Adipose tissue (tissue), 3 donors: ENCODE results near the gene C6orf141. TPM values are rescaled to one million over a fixed set of nuclear protein-coding genes. Genes with fewer than 3 reads are reported as not detected.

Experiments used
- H3K27ac ChIP-seq: one replicate; pipeline ENCODE4 v1.5.1; 2013; ENCODE audit warnings: low read depth, low read length
- whole genome bisulfite sequencing, 3 donors: extraction: QIAGEN DNeasy Blood & Tissue Kit; methylation state at CpG; one replicate each; pipeline ENCODE4 v1.1.7; 2013; 5-methylcytosine and 5-hydroxymethylcytosine counted together
- polyA plus RNA-seq, 3 donors: library from polyadenylated mRNA; stranded (reverse); fragments of 200-250 nt; gene quantifications; one replicate each; pipeline ENCODE4 v1.2.3, GENCODE V29; 2013
- donor health status: healthy with polysubstance abuse.
- donor health status: Bipolar disorder and iron deficiency.
- donor health status: healthy.

C6orf141 gene
- polyA plus RNA-seq, 3 donors, result 2.5 to 9.2 (median 3.4) TPM

DNA sequence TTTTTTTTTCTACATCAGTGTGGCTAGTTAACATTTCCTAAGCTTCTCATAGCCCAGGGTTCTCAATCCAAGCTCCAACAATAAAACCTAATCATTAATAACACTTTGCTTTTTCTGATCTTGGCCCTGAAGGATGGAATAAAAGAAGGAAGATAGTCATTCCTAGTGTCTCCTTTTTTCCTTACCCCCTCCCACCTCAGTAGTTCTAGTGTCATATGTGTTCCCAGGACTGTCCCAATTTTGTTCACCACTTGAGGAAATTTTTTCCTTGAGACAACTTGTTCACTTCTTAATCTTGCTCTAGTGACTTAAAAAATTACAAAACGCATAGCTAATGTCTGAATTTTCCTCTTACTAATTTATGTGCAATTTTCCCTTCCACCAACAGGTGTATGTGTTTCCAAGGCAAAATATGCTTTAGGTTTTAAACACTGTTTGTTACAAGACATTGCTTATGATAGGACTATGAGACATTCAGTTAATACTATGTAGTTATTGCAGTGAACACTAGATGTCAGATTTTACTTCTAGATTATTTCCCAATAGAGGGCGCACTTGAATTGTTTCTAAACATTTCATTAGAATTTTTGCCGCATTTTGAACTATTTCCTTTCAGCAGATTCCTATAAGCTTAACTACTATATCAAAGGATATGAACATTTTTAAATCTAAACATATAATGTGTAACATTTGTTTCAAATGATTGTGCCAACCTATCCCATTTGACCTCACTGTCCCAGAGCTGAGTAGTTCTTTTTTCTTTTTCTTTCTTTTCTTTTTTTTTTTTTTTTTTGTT, 18.5 kb upstream of the C6orf141 start:
- no peak overlapping the region for H3K27ac ChIP-seq
- 2 to 6% (median 3%) methylated on average over 3 of the region's 3 CpGs for WGBS, 3 donors

- H3K27ac ChIP-seq, result no peak overlapping the region
- 49 to 86% (median 81%) methylated on average over 5 of the region's 5 CpGs for WGBS, 3 donors
Observed at GRCh38 chr6:49535795-49536194, 14.7 kb upstream of the C6orf141 start.

- 96 to 100% (median 97%) methylated on average over 3 of the region's 3 CpGs for WGBS, 3 donors
- H3K27ac ChIP-seq, result no peak overlapping the region
Observed at GRCh38 chr6:49539102-49539501, 11.4 kb upstream of the C6orf141 start.

DNA sequence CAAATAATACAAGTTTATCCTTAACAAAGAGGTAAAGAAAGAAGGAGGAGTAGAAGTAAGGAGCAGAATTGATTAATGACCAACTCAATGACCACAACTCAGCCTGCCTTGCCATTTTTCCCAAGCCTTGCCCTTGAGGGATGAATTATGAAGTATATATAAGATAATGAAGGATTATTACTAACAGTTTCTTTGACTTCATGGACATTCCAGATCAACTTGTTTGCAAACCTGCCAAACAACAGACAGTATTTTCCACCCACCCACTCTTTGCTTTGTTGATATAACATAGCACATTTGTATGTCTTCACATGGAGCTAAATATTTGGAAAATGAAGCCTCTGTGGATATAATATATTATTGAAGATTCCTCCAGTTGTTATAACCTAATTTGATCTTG, 9.9 kb upstream of the C6orf141 start:
- H3K27ac ChIP-seq, result no peak overlapping the region

DNA sequence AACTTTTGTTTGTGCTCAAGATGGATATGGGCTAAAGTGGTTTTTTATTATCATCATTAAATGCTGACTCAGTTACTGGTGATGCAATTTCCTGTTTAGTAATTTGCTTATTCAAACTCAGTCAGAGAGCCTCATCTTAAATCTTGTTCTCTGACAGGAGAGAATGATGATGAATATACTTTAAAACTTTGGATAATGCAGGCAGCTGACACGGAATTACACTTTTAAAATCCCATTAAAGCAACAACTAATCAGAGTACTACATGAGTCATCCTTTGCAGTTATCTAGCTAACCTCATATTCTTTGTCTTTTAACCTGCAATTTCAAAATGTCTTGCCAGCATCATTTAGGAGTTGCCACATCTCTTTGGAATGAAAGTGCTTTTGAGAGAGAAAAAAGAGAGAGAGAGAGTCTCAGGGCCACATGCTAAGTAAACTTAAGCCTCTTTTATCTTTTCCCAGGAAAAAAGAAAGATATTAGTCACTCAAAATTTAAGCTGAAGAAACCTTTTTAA, 9.2 kb upstream of the C6orf141 start:
- no peak overlapping the region for H3K27ac ChIP-seq
- WGBS, 3 donors, result 32 to 43% (median 41%) methylated on average over 1 of the region's 1 CpG

GRCh38 chr6:49541936-49542335, 8.5 kb upstream of the C6orf141 start:
- WGBS, 3 donors, result 33 to 74% (median 71%) methylated on average over 3 of the region's 3 CpGs
- no peak overlapping the region for H3K27ac ChIP-seq

DNA sequence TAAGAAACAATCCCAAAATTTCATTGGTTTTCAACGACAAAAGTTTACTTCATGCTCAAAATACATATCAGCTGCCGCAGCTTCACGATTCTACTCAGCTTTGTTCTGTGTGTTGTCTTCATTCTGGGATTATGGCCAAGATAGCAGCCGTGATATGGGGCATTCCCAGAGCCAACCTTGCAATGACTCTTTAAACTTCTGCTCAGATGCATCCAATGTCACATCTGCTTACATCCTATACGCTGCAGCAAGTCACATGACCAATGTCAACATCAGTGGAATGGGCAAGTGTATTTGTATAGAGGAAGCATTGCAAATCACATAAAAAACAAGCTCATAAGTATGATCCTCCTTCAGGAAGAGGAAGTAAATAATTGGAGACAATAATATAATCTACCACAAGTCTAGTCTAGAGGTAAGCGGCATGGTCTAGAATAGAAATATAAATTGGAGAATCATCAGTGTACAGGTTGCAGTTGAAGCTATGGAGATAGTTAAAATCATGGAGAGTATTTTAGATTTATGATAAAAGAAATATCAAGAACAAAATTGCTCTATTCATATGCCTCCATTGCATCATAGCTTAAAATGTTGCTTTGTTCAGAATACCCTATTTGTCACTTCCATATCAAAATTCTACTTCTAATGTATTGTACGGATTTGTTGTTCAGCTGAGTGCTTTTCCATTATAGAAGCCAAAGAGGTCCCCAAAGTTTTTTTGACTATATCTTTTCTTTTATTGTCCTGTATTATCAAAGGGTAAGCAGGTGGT, 7.2 kb upstream of the C6orf141 start:
- H3K27ac ChIP-seq, result no peak overlapping the region
- 57 to 77% (median 71%) methylated on average over 7 of the region's 7 CpGs for WGBS, 3 donors

DNA sequence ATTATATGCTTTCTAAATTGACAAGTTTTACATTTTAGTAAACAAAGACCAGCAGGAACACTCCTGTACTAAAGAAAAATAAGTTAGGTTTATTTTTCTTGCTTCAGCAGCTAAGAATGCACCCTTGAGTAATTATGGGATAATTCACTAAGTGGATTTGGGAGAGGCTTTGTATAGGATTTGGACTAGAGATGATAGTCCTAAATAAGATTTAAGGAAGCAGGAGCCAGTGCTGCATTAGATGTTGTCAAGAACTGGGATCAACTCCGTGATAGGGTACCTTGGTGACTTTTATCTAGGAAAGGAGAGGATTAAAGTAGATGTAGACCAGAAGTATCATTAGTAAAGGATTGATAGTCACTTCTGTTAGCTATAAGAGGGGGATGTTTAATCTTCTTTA, 4.1 kb upstream of the C6orf141 start:
- WGBS, 3 donors, result 73 to 87% (median 78%) methylated on average over 1 of the region's 1 CpG

DNA sequence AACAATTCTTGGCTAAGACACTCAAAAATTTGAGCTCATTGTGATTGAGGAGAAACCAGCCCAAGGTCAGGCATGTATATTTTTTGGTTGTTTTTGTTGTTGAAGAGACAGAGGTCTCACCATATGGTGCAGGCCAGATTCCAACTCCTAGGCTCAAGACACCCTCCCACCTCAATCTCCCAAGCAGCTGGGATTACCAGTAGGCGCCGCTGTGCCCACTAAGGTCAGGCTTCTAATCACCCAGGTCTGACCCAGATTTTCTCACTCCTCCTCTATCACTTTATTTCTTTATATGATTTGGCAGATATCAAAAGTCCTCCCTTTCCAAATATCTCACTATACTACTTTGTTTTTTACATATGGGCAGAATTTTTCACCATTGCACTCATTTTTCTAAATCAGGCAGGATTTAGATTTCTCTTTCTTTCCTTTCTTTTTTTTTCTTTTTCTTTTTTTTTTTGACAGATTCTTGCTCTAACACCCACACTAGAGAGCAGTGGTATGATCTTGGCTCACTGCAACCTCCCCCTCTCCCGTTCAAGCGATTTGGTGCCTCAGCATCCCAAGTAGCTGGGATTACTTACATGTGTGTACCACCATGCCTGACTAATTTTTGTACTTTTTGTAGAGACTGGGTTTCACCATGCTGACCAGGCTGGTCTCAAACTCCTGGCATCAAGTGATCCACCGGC, 1.7 kb upstream of the C6orf141 start:
- WGBS, 3 donors, result 81 to 89% (median 87%) methylated on average over 5 of the region's 5 CpGs

More for the DNA sequence above, 4.1 kb upstream of the C6orf141 start:
- no peak overlapping the region for H3K27ac ChIP-seq

GRCh38 chr6:49549691-49550491, 577 bp upstream of the C6orf141 start:
- H3K27ac ChIP-seq, result no peak overlapping the region
- 40 to 43% (median 41%) methylated on average over 19 to 20 of the region's 20 CpGs for WGBS, 3 donors

More for the DNA sequence above, 1.7 kb upstream of the C6orf141 start:
- H3K27ac ChIP-seq, result no peak overlapping the region

GRCh38 chr6:49551078-49551865, 804 bp downstream of the C6orf141 start:
- WGBS, 3 donors, result 1% methylated on average over 38 of the region's 38 CpGs
- no peak overlapping the region for H3K27ac ChIP-seq

- WGBS, 3 donors, result 18 to 34% (median 23%) methylated on average over 2 of the region's 2 CpGs
- no peak overlapping the region for H3K27ac ChIP-seq
Observed at GRCh38 chr6:49551866-49552129, 1.3 kb downstream of the C6orf141 start.

GRCh38 chr6:49552596-49552995, 2.1 kb downstream of the C6orf141 start:
- 86 to 99% (median 93%) methylated on average over 2 of the region's 2 CpGs for WGBS, 3 donors
- no peak overlapping the region for H3K27ac ChIP-seq

- H3K27ac ChIP-seq, result no peak overlapping the region
- 30 to 74% (median 67%) methylated on average over 1 of the region's 1 CpG for WGBS, 3 donors
Observed at GRCh38 chr6:49553384-49553783, 2.9 kb downstream of the C6orf141 start.

- 70 to 73% (median 71%) methylated on average over 4 of the region's 4 CpGs for WGBS, 3 donors
- H3K27ac ChIP-seq, result no peak overlapping the region
Observed at GRCh38 chr6:49555951-49556350, 5.5 kb downstream of the C6orf141 start.

DNA sequence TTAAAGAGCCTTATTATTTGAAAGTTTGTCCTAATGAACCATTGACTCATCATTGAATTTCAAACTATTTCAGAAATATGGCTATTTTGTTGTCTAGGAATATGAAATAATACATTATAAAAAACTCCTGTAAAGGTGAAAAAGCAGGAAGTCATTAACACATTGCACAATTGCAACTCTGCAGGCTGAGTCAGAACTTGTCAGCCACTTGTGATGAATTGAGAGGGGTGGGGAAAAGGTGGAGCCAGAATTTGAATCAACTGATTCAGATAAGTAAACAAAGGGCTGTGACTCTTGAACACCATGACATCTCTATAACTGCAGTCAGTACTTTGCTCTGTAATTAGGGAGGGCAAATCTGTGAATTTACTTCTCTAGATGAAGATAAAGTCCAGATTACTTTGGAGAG, 6.0 kb downstream of the C6orf141 start:
- H3K27ac ChIP-seq, result no peak overlapping the region

DNA sequence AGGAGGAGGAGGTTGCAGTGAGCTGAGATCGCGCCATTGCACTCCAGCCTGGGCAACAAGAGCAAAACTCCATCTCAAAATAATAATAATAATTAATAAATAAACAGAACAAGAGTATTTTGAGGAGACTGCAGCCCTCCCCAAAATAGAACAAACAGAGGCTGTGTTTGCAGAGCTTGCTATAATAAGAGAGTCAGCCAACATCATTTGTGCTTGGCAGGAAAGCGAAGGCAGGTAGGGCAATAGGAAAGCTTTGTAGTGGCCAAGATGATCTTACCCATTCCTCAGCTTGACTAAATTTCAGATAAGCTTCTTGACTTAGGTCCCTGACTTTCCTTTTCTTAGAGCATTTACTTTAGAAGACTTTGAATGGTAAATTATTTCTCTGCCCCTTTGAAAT, 6.7 kb downstream of the C6orf141 start:
- no peak overlapping the region for H3K27ac ChIP-seq
- WGBS, 3 donors, result 82 to 93% (median 88%) methylated on average over 3 of the region's 3 CpGs

- H3K27ac ChIP-seq, result no peak overlapping the region
Observed at GRCh38 chr6:49558238-49558637, 7.8 kb downstream of the C6orf141 start.
